NCI-H1105 (cell line): ENCODE data around the gene UCHL1.

Experiments
- DNase-seq: peaks from one replicate; lab custom pipeline; 2025; lab: John Stamatoyannopoulos, UW

UCHL1 gene

GRCh38 chr4:41256740-41257256 is at the start of gene UCHL1:
TSS of gene UCHL1 (plus strand) at chr4:41256928. CDS start at chr4:41256977, 49 bp downstream.
- peak; percentile 80 for DNase-seq

GRCh38 chr4:41207291-41207831 is 49.4 kb upstream of the UCHL1 start:
- DNase-seq = no peak

- DNase-seq = no peak
Observed at GRCh38 chr4:41209187-41209586, 47.5 kb upstream of the UCHL1 start.

GRCh38 chr4:41209901-41210300 is 46.8 kb upstream of the UCHL1 start:
- DNase-seq = no peak

GRCh38 chr4:41211951-41212615 is 44.6 kb upstream of the UCHL1 start:
- no peak for DNase-seq

GRCh38 chr4:41212616-41213203 is 44.0 kb upstream of the UCHL1 start:
- no peak for DNase-seq

GRCh38 chr4:41213625-41214135 is 43.0 kb upstream of the UCHL1 start:
- DNase-seq = no peak

- peak; percentile 92 for DNase-seq
Observed at GRCh38 chr4:41214136-41214824, 42.4 kb upstream of the UCHL1 start, which contains the start of gene APBB2. TSS of gene APBB2 (minus strand) at chr4:41214542. CDS start at chr4:41033254, 181,288 bp downstream.

- DNase-seq = no peak
Observed at GRCh38 chr4:41214825-41215146, 41.9 kb upstream of the UCHL1 start.

- no peak for DNase-seq
Observed at GRCh38 chr4:41215155-41215554, 41.6 kb upstream of the UCHL1 start.

- no peak for DNase-seq
Observed at GRCh38 chr4:41215969-41216293, 40.8 kb upstream of the UCHL1 start.

GRCh38 chr4:41216294-41217019 is 40.3 kb upstream of the UCHL1 start:
- DNase-seq = peak; percentile 65

- no peak for DNase-seq
Observed at GRCh38 chr4:41217020-41217333, 39.8 kb upstream of the UCHL1 start.

- no peak for DNase-seq
Observed at GRCh38 chr4:41217374-41217773, 39.4 kb upstream of the UCHL1 start.

GRCh38 chr4:41218703-41219102 is 38.0 kb upstream of the UCHL1 start:
- DNase-seq = no peak

GRCh38 chr4:41219421-41219950 is 37.2 kb upstream of the UCHL1 start:
- no peak for DNase-seq

GRCh38 chr4:41221850-41222645 is 34.7 kb upstream of the UCHL1 start:
- DNase-seq = no peak

- DNase-seq = no peak
Observed at GRCh38 chr4:41227902-41228301, 28.8 kb upstream of the UCHL1 start.

- no peak for DNase-seq
Observed at GRCh38 chr4:41232406-41232805, 24.3 kb upstream of the UCHL1 start.

GRCh38 chr4:41232856-41233255 is 23.9 kb upstream of the UCHL1 start:
- DNase-seq = no peak

- DNase-seq = no peak
Observed at GRCh38 chr4:41236032-41236431, 20.7 kb upstream of the UCHL1 start.
